Smooth muscle cell (in vitro differentiated cells): ENCODE data around the gene FFAR3. TPM values are rescaled to one million over a fixed set of nuclear protein-coding genes. Genes with fewer than 3 reads are reported as not detected.

Source experiments
- DNase-seq: peaks from one replicate; lab custom pipeline; 2025; ENCODE audit not compliant: unreplicated experiment; lab: John Stamatoyannopoulos, UW
- H2AFZ ChIP-seq: fragments of 200-600 bp; sonication (generic); 2 replicates; pipeline ENCODE4 v1.6.0; 2016; ENCODE audit warnings: antibody characterized with exemption, low read depth, mild to moderate bottlenecking
- H3F3A ChIP-seq: fragments of 200-600 bp; sonication (generic); 2 replicates; pipeline ENCODE4 v1.6.0; 2017; ENCODE audit warnings: antibody characterized with exemption, low read depth
- H3K27ac ChIP-seq: fragments of 200-600 bp; sonication (generic); 2 replicates; pipeline ENCODE4 v1.5.1; 2016; ENCODE audit warnings: low read depth, mild to moderate bottlenecking
- H3K27me3 ChIP-seq: fragments of 200-600 bp; sonication (generic); 2 replicates; pipeline ENCODE4 v1.6.1; 2016; ENCODE audit warnings: low read depth, mild to moderate bottlenecking
- H3K36me3 ChIP-seq: fragments of 200-600 bp; sonication (generic); 2 replicates; pipeline ENCODE4 v1.5.1; 2016; ENCODE audit warnings: low read depth
- H3K4me1 ChIP-seq: fragments of 200-600 bp; sonication (generic); 2 replicates; pipeline ENCODE4 v1.5.1; 2016; ENCODE audit warnings: low read depth
- H3K4me2 ChIP-seq: fragments of 200-600 bp; sonication (generic); 2 replicates; pipeline ENCODE4 v1.6.0; 2016; ENCODE audit warnings: mild to moderate bottlenecking
- H3K4me3 ChIP-seq: fragments of 200-600 bp; sonication (generic); 2 replicates; pipeline ENCODE4 v1.5.1; 2016; ENCODE audit warnings: mild to moderate bottlenecking
- H3K79me2 ChIP-seq: fragments of 200-600 bp; sonication (generic); 2 replicates; pipeline ENCODE4 v1.6.0; 2016; ENCODE audit warnings: low read depth, mild to moderate bottlenecking
- H3K9ac ChIP-seq: fragments of 200-600 bp; sonication (generic); 2 replicates; pipeline ENCODE4 v1.6.0; 2016; ENCODE audit warnings: low read depth
- H3K9me3 ChIP-seq: fragments of 200-600 bp; sonication (generic); replicated peaks from 2 replicates; pipeline ENCODE4 v1.5.1; 2016; ENCODE audit warnings: low read depth
- H4K20me1 ChIP-seq: fragments of 200-600 bp; sonication (generic); 2 replicates; pipeline ENCODE4 v1.6.0; 2016; ENCODE audit warnings: low read depth
- CTCF ChIP-seq: fragments of 200-600 bp; sonication (generic); IDR thresholded peaks from 2 replicates; pipeline ENCODE4 v1.5.1; 2017; ENCODE audit warnings: borderline replicate concordance, mild to moderate bottlenecking, antibody characterized with exemption; ENCODE audit not compliant: insufficient read depth, poor library complexity, severe bottlenecking
- WGBS: methylation state at CpG from one replicate; pipeline ENCODE4 v1.1.7; 2016; ENCODE audit warnings: low lambda C conversion rate; 5-methylcytosine and 5-hydroxymethylcytosine counted together
- polyA plus RNA-seq: library from polyadenylated mRNA; unstranded; fragments of >200 nt; fragmentation: Nextera tagmentation; extraction: Ambion mirVana; gene quantifications from 2 replicates; pipeline ENCODE4 v1.2.1, GENCODE V29; 2016
- total RNA-seq: library from RNA; depleted of rRNA; stranded (reverse); fragments of >200 nt; gene quantifications from 2 replicates; pipeline ENCODE4 v1.2.3, GENCODE V29; 2014

Gene FFAR3
- total and polyA plus RNA-seq, 2 experiments from 2014 or later = not detected

GRCh38 chr19:35360880-35361420, 2.7 kb downstream of the FFAR3 start:
- Histone ChIP-seq H3K9ac (no peak overlapping the region), H3K4me1 (no peaks in the 10 kb centered on the region), H3K27me3 (no peaks in the 10 kb centered on the region), H3F3A (no peaks in the 10 kb centered on the region), H3K4me3 (no peak overlapping the region), H3K27ac (no peak overlapping the region), H3K9me3 (no peaks in the 10 kb centered on the region), H2AFZ (no peak overlapping the region), H3K79me2 (no peaks in the 10 kb centered on the region), H3K36me3 (no peaks in the 10 kb centered on the region), H3K4me2 (no peak overlapping the region), H4K20me1 (no peaks in the 10 kb centered on the region)
- 63% methylated on average over 5 of the region's 5 CpGs for WGBS
- no peak for DNase-seq
- TF ChIP-seq CTCF = no peak

GRCh38 chr19:35362261-35363000, 4.2 kb downstream of the FFAR3 start:
- no peaks in the 10 kb centered on the region for H4K20me1 ChIP-seq
- H3K4me1 ChIP-seq = no peaks in the 10 kb centered on the region
- H3K36me3 ChIP-seq = no peaks in the 10 kb centered on the region
- no peaks in the 10 kb centered on the region for H3K79me2 ChIP-seq
- H3F3A ChIP-seq = no peaks in the 10 kb centered on the region
- no peak overlapping the region for H3K9ac ChIP-seq
- H3K27me3 ChIP-seq = no peaks in the 10 kb centered on the region
- no peak overlapping the region for H2AFZ ChIP-seq
- H3K9me3 ChIP-seq = no peaks in the 10 kb centered on the region
- no peak overlapping the region for H3K27ac ChIP-seq
- no peak overlapping the region for H3K4me2 ChIP-seq
- H3K4me3 ChIP-seq = no peak overlapping the region
- no peak for DNase-seq
- 87% methylated on average over 7 of the region's 14 CpGs for WGBS
- TF ChIP-seq CTCF = no peak

- TF ChIP-seq CTCF = no peak
- Histone ChIP-seq H3K9me3 (no peaks in the 10 kb centered on the region), H3K4me3 (no peak overlapping the region), H3F3A (no peaks in the 10 kb centered on the region), H3K4me2 (no peak overlapping the region), H3K36me3 (no peaks in the 10 kb centered on the region), H2AFZ (no peak overlapping the region), H3K27ac (no peak overlapping the region), H3K27me3 (no peaks in the 10 kb centered on the region), H3K4me1 (no peaks in the 10 kb centered on the region), H4K20me1 (no peaks in the 10 kb centered on the region), H3K9ac (no peak overlapping the region), H3K79me2 (no peaks in the 10 kb centered on the region)
- no peak for DNase-seq
- 80% methylated on average over 8 of the region's 11 CpGs for WGBS
These were observed 4.8 kb downstream of the FFAR3 start for GRCh38 chr19:35363001-35363590.
